Activated CD4-positive, alpha-beta T cell treated with anti-CD3 and anti-CD28 coated beads for 4 hours (primary cell): Measurements from ENCODE around the gene FHAD1.

Experiments used
- DNase-seq, 2 donors: peaks; one replicate each; pipeline ENCODE4 v3.0.0-alpha.2; 2020

The FHAD1 gene

DNA sequence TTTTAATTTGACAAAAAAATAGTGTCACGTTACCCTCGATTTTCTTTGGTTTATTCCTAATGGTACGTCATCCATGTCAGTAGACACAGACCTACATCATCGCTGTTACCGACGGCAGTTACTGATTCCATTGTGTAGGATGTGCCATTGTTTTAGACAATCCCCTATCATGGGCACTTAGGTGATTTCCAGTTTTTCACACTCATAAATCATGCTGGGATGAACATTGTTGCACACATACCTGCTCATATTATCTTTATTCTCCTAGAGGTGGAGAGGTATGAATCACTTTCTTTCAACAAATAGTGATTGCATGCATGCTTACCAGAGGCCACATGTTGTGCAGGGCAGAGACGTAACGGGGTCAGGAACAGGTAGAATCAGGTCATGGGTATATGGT, 83.0 kb downstream of the FHAD1 start:
- no peak for DNase-seq

DNA sequence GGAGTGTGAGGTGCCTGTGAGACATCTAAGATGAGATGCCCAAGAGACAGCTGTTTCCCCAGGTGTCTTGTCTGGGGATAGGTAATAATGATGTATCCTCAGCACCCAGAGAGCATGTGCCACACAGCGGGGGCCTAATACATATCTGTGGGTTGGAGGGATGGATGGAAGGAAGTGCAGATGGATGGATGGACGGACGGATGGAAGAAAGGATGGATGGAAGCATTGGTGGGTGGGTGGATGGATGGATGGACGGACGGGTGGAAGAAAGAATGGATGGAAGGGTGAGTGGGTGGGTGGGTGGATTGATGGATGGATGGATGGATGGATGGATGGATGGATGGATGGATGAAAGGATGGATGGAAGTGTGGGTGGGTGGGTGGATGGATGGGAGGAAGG, 84.2 kb downstream of the FHAD1 start:
- DNase-seq = no peak

DNA sequence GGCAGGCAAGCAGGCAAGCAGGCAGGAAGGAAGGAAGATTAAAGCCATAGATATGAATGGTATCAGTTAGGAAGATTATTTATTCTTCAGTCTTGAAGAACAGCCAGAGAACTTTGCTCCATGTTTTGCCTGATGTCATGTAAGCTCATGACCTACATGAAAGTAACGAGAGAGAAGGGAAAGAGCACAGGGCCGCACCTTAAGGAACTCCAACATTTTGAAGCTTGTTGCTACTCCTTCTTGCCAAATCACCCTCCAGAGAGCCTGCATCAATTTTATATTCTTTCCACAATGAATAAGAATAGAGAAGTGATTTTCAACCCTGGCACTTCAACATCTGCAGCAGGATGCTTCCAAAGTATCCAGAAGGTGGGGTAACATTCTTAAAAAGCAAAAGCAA, 84.7 kb downstream of the FHAD1 start:
- no peak for DNase-seq

DNA sequence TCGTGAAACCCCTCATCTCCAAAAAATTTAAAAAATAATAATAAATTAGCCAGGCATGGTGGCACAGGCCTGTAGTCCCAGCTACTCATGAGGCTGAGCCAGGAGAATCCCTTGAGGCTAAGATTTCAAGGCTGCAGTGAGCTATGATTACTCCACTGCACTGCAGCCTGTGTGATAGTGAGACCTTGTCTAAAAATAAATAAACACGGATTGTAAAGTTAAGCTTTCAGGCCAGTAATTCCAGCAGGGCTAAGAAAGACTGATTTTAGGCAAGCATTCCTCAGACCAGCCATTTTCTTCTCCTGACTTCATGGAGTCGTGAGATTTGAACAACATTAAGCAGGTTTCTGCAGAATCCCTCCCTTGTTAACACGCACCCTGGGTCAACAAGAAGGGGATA, 85.5 kb downstream of the FHAD1 start:
- no peak for DNase-seq

DNA sequence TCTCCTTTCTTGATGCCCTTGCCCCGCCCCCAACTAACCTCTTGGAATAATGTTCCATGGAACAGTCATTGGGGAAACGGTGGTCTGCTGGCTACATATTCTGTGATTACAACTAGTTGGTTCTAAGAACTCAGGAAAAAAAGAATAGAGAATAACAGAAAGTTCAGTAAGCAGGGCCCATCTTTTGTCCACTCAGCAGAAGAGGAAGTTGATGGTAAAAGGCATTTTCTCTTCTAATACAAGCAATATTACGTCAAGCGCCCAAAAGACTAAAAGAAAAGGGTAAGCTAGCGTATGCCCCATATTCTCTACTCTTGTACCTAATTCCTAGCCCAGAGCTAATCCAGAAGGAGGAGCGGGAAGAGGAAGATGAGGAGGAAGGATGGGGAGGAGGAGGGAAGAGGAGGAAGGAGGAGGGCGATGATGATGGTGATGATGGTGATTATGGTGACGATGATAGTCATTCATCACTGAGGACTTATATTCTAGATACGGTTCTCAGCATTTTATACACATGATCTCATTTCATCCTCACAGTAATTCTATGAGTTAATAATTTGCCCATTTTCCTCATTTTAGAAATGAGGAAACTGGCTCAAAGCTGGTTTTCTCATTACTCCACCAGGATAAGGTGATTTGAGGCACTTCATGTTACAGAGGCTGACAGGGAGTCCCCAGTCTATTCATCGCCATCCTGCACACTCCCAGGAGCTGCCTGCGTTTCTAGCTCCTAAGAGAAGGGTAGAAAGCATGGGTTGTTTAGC, 86.1 kb downstream of the FHAD1 start:
- DNase-seq = no peak

DNA sequence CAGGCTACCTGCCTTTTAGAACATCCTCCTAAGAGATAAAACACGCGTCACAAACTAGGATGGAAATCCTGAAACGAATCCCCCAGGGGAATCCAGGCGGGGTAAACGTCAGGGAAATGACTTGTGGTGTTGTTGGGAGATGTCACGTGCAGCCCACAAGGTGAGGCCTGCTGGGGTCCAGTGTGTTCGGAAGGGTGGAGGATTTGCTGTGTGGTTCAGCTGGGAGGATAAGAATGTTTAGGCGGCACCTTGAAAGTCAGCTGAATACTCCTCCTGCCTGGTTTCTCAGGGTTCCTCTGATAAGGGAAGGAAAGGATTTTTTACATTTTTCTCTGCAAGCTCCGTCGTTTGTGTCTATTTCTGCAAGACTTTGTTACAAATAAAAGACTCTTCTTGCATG, 88.0 kb downstream of the FHAD1 start:
- no peak for DNase-seq

DNA sequence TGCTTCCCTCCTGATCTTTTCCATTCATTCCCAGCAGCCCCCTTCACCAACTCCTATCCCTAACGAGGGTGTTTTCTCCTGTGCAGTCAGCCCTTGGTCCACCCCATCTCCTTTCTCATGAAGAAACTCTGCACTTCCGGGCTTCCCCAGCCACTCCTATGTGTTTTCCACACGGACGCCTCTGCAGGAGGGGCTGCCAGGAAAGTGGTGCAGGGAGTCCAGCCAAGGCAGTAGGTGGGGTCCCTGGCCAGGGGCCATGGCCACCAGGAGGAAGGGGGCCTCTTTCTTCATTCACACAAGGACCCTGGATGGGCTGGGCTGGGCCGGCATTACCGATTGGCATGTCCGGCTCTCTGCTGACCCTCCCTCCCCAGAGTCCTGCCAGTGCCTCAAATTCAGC, 89.8 kb downstream of the FHAD1 start:
- DNase-seq = no peak

DNA sequence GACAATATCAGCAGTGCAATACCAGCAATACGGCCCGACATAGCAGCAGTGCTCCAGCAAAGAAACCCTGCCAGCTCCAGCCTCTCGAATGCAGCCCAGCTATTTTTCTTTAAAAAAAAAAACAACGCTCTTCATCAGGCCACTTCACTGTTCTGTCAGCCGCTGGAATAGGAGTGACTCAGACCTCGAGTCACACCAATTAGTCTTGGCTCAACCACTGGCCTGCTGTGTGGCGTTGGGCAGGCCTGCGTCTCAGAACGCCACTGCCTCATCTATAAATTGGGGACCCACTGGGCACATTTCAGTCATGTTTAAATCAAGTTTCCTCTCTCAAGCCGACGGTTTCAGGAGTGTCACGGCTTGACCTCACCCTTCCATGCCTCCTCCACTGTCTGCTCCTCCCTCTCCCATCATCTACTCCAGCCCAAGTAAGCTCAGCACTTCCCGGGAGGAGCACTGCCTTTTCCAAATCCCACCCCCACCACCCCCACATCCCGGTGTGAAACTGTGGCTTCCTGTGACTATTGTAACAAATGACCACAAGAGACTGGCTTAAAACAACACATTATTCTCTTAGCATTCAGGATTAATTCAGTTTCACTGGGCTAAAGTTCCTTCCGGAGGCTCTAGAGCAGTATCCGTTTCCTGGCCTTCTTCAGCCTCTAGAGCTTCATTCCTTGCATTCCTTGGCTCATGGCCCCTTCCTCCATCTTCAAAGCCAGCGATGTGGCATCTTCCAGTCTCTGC, 90.8 kb downstream of the FHAD1 start:
- DNase-seq = no peak

DNA sequence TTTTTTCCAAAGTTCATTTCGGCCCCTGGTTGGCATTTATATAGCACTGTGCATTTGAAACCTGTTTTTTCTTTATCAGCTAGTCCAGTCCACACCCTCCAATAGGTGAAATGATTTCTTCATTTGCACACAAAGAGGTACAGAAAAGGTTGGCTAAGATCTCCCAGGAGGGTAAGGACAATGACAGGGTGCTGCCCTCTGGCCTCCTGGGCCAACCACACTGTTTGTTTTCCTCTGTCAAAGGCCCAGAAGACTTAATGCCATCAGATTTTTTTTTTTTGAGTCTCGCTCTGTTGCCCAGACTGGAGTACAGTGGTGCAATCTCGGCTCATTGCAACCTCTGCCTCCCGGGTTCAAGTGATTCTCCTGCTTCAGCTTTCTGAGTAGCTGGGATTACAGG, 92.5 kb downstream of the FHAD1 start:
- no peak for DNase-seq

DNA sequence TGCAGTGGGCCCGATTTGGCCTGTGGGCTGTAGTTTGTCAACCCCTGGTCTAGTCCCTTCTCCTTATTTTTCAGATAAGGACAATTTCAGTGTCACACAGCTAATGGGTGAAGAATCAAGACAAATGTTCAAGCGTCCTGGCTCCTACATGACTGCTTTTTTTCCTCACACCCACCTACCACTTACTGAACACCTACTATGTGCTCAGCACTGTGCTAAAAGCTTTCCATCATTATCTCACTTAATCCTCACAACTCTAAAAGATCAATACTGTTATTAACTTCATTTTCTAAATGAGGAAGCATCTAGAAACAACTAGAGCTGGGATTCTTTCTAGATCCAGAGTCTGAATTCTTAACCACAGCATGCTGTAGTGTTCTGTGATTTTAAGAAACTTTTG, 94.2 kb downstream of the FHAD1 start:
- DNase-seq = no peak

DNA sequence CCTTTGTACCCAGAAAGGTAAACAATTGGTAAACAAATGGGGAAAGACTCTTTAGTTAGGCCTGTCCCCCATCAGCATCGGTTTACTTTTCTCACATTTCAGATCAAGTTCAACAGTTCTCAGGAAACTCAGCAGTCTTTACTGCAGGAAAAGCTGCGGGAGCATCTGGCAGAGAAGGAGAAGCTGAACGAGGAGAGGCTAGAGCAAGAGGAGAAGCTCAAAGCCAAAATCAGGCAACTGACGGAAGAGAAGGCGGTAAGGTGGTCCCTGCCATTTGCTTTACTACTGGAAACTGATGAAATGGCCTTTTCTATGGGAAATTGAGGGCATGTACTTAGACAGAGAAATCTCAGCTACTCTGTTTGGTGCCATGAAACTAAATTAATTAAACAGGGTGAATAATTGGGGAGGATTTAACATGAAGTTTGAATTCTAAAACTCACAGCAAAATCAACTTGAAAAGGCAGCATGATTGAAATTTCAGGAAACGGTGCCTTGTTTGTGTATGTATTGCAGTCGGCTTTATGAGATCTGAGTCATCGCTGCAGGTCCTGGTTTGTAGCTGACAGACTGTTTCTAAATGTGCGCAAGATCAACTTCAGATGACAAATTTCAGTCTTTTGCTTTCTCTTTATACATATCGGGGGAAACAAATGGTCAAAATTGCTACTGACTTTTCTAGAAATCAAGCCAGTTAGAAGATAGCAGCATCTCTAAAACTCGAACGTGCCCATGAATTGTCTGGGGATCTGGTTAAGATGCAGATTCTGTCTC, 94.8 kb downstream of the FHAD1 start:
- no peak for DNase-seq

DNA sequence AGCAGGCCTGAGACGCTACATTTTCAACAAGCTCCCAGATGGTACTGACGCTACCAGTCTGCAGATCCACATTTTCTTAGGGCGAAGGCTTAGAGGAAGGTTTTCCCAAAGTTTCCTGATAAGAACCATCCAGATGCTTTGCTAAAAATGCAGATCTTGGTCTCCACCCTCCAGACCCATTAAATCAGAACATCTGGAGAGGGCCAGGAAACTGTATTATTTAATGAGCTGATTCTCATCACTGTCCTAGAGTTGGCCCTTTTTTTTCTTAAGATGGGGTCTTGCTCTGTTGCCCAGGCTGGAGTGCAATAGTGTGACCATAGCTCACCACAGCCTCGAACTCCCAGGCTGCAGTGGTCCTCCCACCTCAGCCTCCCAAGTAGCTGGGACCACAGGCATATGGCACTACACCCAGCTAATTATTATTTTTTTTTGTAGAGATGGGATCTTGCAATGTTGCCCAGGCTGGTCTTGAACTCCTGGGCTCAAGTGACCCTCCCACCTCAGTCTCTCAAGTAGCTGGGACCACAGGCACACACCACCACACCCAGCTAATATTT, 95.5 kb downstream of the FHAD1 start:
- DNase-seq = no peak

DNA sequence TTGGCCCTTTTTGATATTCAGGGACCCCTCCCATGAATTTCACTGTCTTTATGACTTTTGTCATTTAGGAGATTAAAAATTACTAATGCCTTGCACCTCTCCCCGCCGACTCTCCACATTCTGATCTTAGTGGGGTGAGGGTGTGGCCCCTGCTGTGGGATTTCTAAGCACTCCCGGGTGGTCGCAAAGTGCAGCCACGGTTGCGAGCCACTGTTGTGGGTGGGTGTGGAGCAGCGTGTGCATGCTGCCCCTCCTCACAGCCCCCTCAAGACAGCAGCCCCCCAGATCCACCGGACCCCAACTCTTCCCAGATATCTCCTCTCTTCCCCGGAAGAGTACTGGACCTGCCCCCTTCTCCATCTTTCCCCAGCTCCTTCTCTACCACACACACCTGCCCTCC, 96.1 kb downstream of the FHAD1 start:
- no peak for DNase-seq

DNA sequence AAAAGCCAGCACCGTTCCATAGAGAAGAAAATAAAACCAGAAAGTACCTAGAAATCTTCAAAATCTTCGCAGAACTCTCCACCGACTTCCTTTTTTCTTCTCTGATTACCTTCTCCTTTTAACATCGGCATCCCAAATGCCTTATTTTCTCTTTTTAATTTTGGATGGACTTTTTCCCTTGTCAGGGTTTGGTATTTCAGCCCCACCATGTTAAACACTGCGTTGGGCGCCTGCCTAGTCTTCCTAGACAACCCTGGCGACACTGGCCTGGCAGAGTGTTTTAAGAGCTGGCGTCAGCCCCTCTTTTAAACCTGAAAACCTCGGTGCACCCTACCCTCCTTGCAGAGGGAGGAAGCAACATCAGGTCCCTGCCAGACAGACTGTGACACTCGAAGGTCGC, 96.7 kb downstream of the FHAD1 start:
- DNase-seq = no peak

DNA sequence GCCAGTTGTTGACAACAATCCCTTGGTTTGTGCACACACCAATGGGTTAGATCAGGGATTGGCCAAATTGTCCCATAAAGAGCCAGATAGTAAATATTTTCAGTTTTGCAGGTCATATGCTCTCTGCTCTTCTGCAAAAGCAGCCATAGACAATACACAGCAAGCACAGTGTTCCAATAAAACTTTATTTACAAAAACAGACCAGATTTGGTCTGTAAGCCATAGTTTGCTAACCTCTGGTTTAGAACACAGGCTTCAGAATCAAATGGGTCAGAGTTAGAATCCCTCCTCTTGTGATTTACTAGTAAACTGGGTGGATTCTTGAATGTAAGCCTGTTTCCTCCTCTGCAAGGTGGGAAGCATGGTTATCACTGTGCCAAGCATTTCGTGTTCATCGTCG, 97.4 kb downstream of the FHAD1 start:
- DNase-seq = no peak

DNA sequence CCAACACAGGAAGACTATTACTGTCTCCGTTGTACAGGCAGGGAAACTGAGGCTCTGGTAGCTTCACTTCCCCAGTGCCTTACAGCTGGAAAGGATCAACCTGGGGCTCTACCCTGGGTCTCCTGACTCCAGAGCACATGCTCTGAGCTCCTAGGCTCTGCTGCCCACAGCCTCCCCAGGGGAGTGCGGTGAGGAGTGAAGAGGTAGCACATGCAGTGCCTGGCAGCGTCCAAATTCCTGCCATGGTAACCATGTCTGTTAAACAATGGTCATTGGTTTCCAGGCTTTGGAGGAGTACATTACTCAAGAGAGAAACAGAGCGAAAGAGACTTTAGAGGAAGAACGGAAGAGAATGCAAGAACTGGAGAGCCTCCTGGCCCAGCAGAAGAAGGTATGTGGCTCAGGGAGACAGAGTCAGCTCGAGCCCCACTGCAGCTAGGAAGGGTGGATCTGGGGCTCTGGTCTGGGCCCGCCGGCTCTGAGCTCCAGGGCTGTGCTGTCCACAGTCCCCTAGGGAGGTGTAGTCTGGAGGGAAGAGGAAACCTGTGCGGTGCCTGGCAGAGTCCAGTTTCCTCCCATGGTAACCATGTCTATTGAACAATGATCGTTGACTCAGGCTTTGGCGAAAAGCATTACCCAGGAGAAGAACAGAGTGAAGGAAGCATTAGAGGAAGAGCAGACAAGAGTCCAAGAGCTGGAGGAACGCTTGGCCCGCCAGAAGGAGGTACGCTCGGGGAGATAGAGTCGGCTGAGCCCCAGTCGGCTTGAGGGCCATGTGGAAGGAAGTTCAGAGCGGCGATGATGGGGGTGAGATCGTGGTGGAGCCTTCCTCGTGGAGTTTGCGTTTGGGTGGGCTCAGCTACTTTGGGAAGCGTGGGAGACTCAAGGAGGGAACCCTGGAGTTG, 98.0 kb downstream of the FHAD1 start:
- no peak for DNase-seq

DNA sequence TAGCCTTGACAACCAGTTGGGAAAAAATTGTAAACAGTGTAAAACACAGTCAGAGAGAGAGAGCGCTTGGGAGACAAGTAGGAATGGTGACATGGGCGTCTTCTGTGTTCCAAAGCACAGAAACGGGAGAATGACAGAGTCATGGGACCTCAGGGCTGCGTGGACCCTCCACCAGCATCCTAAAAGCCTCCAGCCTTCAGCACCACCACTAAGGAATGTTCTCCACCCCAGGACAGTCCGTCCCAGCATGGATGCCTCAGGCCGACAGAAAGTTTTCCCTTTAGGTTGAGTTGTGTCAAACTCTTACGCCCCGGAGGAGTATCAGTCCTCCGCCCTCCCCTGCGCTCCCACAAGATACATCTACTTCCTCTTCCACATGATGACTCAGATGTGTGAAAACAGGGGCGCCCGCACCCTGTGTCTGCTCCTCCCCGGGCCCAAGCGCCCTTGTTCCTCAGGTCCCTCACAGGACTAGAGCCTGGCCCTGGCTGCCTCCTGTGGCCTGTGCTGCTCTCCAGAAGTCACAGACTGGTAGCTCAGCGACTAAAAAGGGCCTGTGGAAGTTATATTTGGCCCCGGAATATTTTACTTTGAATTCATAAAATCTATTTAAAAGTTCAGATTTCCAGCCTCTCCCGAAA, 98.8 kb downstream of the FHAD1 start:
- DNase-seq = peak; percentile 49 to 52

DNA sequence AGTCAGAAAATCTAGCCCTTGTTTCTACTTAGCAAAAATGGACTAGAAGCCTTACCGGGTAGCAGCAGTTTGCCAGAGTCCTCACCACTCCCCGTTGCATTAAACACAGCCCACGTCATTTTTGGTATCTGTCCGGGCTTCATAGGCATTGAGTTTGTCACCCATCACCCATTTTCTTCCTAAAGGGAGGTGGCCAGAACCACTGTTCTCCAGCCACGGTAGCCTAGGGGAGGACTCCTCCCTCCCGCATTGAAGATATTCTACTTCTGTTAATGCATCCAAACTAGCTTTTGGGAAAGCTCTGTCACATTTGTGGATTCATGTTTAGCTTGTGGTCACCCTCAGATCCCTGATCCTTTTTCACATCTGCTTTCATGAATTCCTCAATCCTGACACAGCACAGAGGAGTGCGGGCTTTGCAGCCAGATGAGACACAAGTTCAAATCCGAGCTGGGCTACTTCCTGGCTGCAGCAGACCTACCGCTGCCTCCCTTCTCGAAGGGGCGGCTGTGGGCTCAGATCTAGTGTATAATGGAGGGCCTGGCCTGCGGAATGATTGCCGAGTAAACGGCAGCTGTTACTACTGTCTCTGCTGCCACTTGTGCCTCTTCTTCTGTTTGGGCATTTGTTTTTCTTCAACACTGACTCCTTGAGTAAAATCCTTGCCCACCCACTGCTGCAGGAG, 99.5 kb downstream of the FHAD1 start:
- no peak for DNase-seq

DNA sequence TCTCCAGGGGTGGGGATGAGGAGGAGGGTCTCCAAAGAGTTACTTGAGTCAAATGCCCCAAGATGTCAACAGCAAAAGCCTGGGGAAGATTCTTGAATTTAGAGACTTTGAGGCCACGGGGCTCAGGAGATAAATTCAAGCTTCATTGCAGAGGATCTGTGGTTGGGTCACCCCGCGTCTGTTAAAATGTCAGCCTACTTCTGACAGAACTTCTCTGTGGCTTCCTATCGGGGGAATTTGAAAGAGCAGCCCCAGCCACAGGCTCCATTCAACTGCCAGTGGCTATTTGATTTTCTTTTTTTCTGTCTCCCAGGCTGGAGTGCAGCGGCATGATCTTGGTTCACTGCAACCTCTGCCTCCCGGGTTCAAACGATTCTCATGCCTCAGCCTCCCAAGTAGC, 100.2 kb downstream of the FHAD1 start:
- DNase-seq = peak in 1 of 2 donors; percentile 9

DNA sequence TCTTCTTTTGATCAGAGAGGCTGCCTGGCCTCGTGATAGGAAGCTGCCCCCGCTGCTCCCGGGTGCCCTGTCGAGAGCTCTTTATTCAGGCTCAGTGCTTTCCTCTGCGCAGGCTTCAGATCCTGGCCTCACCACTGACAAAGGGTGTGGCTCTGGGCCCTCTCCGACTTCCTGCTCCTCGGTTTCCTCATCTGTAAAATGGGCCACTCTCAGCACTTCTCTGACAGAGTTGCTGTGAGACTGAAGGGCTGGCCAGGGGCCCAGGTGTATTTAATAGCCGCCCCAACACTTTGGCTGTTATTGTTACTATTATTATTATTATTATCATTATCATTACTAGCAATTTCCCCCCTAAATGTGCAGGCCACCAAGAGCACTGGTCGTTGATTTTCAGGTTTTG, 101.6 kb downstream of the FHAD1 start:
- no peak for DNase-seq

DNA sequence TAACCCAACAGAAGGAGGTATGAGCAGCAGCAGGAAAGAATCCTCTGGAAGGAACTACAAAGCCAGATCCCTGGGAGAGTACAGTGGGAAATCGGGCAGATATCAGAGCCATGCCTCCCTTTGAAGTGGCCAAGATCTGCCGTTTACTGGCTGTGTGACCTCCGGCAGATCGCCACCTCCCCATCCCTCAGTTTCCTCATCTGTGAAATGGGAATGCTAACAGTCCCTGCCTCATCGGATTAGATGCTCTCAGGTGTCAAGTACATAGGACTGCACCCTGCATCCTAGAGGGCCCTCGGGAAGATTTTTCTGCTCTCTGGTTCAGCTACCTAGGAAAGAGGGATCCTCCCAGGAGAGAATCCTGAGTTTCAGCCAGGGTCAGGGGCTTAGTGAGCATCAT, 102.1 kb downstream of the FHAD1 start:
- DNase-seq = no peak
